OCI-LY1 (cell line): ENCODE measurements around the gene MARK4.

Source experiments
- EZH2 ChIP-seq: fragments of 200-600 bp; sonication (generic), shearing (Covaris generic); IDR thresholded peaks from 2 replicates; pipeline ENCODE4 v1.8.0; 2017; ENCODE audit warnings: borderline replicate concordance, mixed run types, mild to moderate bottlenecking, antibody characterized with exemption, low read length, moderate library complexity, mixed read lengths
- TF ChIP-seq, protein P1 (sequence below): fragments of 200-600 bp; sonication (generic), shearing (Covaris generic); IDR thresholded peaks from 2 replicates; pipeline ENCODE4 v1.5.1; 2017; ENCODE audit warnings: mild to moderate bottlenecking, antibody characterized with exemption, low read length, moderate library complexity, mixed read lengths

DNA sequence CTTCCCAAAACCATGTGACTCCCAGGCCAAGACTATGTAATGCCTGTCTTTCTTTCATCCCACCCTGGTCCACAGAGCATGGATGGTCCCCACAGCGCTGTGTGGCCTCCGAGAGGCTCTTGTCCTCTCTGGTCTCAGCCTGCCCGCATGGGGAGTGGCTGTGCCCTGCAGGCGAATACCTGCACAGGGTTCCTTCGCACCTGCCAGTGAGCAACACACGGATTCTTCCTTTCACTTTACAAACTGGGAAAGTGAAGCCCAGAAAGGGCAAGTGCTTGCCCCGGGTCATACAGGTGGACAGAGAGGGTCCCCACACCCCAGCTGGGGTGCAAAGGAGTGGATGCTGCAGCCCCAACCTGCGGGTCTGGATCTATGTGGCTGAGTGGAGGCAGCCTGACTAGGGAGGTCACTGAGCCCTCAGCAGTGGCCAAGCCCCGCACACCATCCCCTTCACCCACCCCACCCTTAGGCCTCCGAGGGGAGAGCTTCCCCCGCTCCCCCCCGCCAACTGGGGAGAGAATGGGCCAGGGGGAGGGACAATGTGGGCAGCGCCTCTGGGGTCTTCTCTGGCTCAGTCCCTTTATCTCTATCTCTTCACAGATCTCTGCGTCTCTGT lies 747 bp upstream of the MARK4 start:
- TF ChIP-seq, protein P1, sequence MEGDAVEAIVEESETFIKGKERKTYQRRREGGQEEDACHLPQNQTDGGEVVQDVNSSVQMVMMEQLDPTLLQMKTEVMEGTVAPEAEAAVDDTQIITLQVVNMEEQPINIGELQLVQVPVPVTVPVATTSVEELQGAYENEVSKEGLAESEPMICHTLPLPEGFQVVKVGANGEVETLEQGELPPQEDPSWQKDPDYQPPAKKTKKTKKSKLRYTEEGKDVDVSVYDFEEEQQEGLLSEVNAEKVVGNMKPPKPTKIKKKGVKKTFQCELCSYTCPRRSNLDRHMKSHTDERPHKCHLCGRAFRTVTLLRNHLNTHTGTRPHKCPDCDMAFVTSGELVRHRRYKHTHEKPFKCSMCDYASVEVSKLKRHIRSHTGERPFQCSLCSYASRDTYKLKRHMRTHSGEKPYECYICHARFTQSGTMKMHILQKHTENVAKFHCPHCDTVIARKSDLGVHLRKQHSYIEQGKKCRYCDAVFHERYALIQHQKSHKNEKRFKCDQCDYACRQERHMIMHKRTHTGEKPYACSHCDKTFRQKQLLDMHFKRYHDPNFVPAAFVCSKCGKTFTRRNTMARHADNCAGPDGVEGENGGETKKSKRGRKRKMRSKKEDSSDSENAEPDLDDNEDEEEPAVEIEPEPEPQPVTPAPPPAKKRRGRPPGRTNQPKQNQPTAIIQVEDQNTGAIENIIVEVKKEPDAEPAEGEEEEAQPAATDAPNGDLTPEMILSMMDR: no peak
- no peak for TF ChIP-seq EZH2
